GM12891 (cell line): Measurements from ENCODE around the gene LRRC10B.

Experiments used
- DNase-seq: peaks from one replicate; pipeline ENCODE4 v3.0.0; 2011; ENCODE audit warnings: low spot score; ENCODE audit not compliant: insufficient read length
- FAIRE-seq: peaks from 2 replicates; lab custom pipeline; 2011; peaks lifted over from hg19 to GRCh38; lab: Jason Lieb, UNC
- PAX5 ChIP-seq: IDR thresholded peaks from 2 replicates; pipeline ENCODE4 v1.6.1; 2011; ENCODE audit warnings: low read length, moderate library complexity, mild to moderate bottlenecking; ENCODE audit not compliant: insufficient read depth, severe bottlenecking
- POLR2A ChIP-seq: IDR thresholded peaks from 2 replicates; pipeline ENCODE4 v1.6.1; 2011; ENCODE audit warnings: low read depth, low read length, control low read depth
- POLR2AphosphoS5 ChIP-seq: IDR thresholded peaks from 2 replicates; pipeline ENCODE4 v1.6.1; 2011; ENCODE audit warnings: low read depth, low read length, control low read depth
- POU2F2 ChIP-seq: IDR thresholded peaks from 2 replicates; pipeline ENCODE4 v1.6.1; 2011; ENCODE audit warnings: low read depth, mild to moderate bottlenecking, control low read depth, low read length, moderate library complexity
- SPI1 ChIP-seq: IDR thresholded peaks from 2 replicates; pipeline ENCODE4 v1.6.1; 2011; ENCODE audit warnings: low read depth, low read length, control low read depth
- TAF1 ChIP-seq: IDR thresholded peaks from 2 replicates; pipeline ENCODE4 v1.6.1; 2011; ENCODE audit warnings: low read depth, low read length, control low read depth

Gene LRRC10B

GRCh38 chr11:61487342-61488025, 21.1 kb upstream of the LRRC10B start:
- DNase-seq (no peak), FAIRE-seq (no peak)
- no peak for TF ChIP-seq POLR2AphosphoS5
- no peak for TF ChIP-seq POLR2A
- TF ChIP-seq PAX5 = no peak
- TF ChIP-seq TAF1 = no peak

- TF ChIP-seq TAF1 = no peak
- FAIRE-seq (no peak), DNase-seq (no peak)
Measured at GRCh38 chr11:61488651-61489291, 19.8 kb upstream of the LRRC10B start.

- DNase-seq (no peak), FAIRE-seq (no peak)
- TF ChIP-seq TAF1 (no peak), POLR2AphosphoS5 (no peak), SPI1 (no peak), POU2F2 (no peak), POLR2A (no peak), PAX5 (no peak)
Measured at GRCh38 chr11:61489833-61490721, 18.5 kb upstream of the LRRC10B start.

GRCh38 chr11:61491736-61492395, 16.7 kb upstream of the LRRC10B start:
- no peak for DNase-seq
- FAIRE-seq = no peak

GRCh38 chr11:61494381-61494961, 14.1 kb upstream of the LRRC10B start:
- DNase-seq (no peak), FAIRE-seq (no peak)
- TF ChIP-seq POLR2AphosphoS5 = no peak
- TF ChIP-seq SPI1 = no peak
- TF ChIP-seq POU2F2 = no peak
- no peak for TF ChIP-seq POLR2A
- no peak for TF ChIP-seq PAX5
- no peak for TF ChIP-seq TAF1

More at GRCh38 chr11:61491736-61492395, 16.7 kb upstream of the LRRC10B start:
- TF ChIP-seq POLR2AphosphoS5 (no peak), PAX5 (no peak), SPI1 (no peak), POU2F2 (no peak), POLR2A (no peak), TAF1 (no peak)

GRCh38 chr11:61495801-61496601, 12.5 kb upstream of the LRRC10B start:
- no peak for TF ChIP-seq POLR2AphosphoS5
- no peak for TF ChIP-seq PAX5
- TF ChIP-seq POLR2A = no peak
- TF ChIP-seq SPI1 = no peak
- no peak for TF ChIP-seq POU2F2
- no peak for TF ChIP-seq TAF1
- no peak for DNase-seq
- no peak for FAIRE-seq

GRCh38 chr11:61496602-61497400, 11.7 kb upstream of the LRRC10B start:
- DNase-seq (no peak), FAIRE-seq (peak; percentile 47)
- TF ChIP-seq TAF1 = no peak
- no peak for TF ChIP-seq POU2F2
- TF ChIP-seq POLR2AphosphoS5 = no peak
- no peak for TF ChIP-seq SPI1
- TF ChIP-seq PAX5 = no peak
